Spleen (tissue), 7 donors: ENCODE data around the gene SNRNP48.

ENCODE experiments used
- POLR2A ChIP-seq, 3 donors: fragments of 450-650 bp; IDR thresholded peaks; one replicate each; pipeline ENCODE4 v1.5.1; 2017; ENCODE audit warnings: antibody characterized with exemption in 3 of 3, mild to moderate bottlenecking in 1 of 3
- TF ChIP-seq, protein P1 (sequence below), 11 experiments: fragments of 200-600 bp in 7 of 11; fragments of 450-650 bp in 4 of 11; sonication (generic) in 4 of 11; IDR thresholded peaks in 8 of 11; conservative IDR thresholded peaks in 3 of 11; 1 replicate in 7 of 11; 2 replicates in 4 of 11; pipeline versions ENCODE4 v1.4.0 to v1.8.0; 2016 to 2021; ENCODE audit warnings: antibody characterized with exemption in 11 of 11, inconsistent platforms in 4 of 11, mild to moderate bottlenecking in 1 of 11
- donor health status: DM: no; HTN: no; CAD: no; lungs with moderate emphysema.
- donor health status: DM: no; HTN: no; CAD: no.
- donor health status: DM: no; HTN: no; CAD: no.

- no peak for TF ChIP-seq POLR2A (IDR thresholded peaks at IDR 0.05)
- TF ChIP-seq, protein P1, sequence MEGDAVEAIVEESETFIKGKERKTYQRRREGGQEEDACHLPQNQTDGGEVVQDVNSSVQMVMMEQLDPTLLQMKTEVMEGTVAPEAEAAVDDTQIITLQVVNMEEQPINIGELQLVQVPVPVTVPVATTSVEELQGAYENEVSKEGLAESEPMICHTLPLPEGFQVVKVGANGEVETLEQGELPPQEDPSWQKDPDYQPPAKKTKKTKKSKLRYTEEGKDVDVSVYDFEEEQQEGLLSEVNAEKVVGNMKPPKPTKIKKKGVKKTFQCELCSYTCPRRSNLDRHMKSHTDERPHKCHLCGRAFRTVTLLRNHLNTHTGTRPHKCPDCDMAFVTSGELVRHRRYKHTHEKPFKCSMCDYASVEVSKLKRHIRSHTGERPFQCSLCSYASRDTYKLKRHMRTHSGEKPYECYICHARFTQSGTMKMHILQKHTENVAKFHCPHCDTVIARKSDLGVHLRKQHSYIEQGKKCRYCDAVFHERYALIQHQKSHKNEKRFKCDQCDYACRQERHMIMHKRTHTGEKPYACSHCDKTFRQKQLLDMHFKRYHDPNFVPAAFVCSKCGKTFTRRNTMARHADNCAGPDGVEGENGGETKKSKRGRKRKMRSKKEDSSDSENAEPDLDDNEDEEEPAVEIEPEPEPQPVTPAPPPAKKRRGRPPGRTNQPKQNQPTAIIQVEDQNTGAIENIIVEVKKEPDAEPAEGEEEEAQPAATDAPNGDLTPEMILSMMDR (IDR thresholded peaks at IDR 0.05 in 8 of 11, conservative IDR thresholded peaks at IDR 0.05 in 3 of 11): no peak
Observed at GRCh38 chr6:7561153-7561964, 28.6 kb upstream of the SNRNP48 start.
